Activated B cell treated with CpG ODN at 0.5 μM for 24 hours (primary cell): ENCODE data around the gene RPL28. TPM values are rescaled to one million over a fixed set of nuclear protein-coding genes. Genes with fewer than 3 reads are reported as not detected.

Experiments
- ATAC-seq: fragments of 200-7000 bp; cut with Tn5 transposase; one replicate; pipeline ENCODE4 v1.10.0; 2021; ENCODE audit warnings: low read depth, mild to moderate bottlenecking, moderate library complexity
- CTCF ChIA-PET: fragments of 350-600 bp; sonication (Branson Sonifier 250); formaldehyde crosslinking; loops from one replicate; lab custom pipeline; 2021; ENCODE audit warnings: antibody characterized with exemption; lab: Charles Lee
- POLR2A ChIA-PET: fragments of 350-600 bp; sonication (Branson Sonifier 250); formaldehyde crosslinking; loops from one replicate; lab custom pipeline; 2021; ENCODE audit warnings: antibody characterized with exemption; lab: Charles Lee
- DNase-seq: peaks from one replicate; pipeline ENCODE4 v3.0.0; 2022
- H3K27ac Mint-ChIP-seq: one replicate; pipeline ENCODE4 v1.8.0; 2020; ENCODE audit warnings: mixed read lengths
- H3K27me3 Mint-ChIP-seq: one replicate; pipeline ENCODE4 v1.8.0; 2021; ENCODE audit warnings: mixed read lengths
- H3K36me3 Mint-ChIP-seq: one replicate; pipeline ENCODE4 v1.8.0; 2021; ENCODE audit warnings: low read depth, mixed read lengths
- H3K4me1 Mint-ChIP-seq: one replicate; pipeline ENCODE4 v1.8.0; 2021; ENCODE audit warnings: mixed read lengths
- H3K4me3 Mint-ChIP-seq: one replicate; pipeline ENCODE4 v1.8.0; 2020; ENCODE audit warnings: mild to moderate bottlenecking, mixed read lengths
- H3K9me3 Mint-ChIP-seq: one replicate; pipeline ENCODE4 v1.8.0; 2020; ENCODE audit warnings: mixed read lengths
- CTCF ChIP-seq: fragments of 200-600 bp; IDR thresholded peaks from one replicate; pipeline ENCODE4 v1.8.0; 2022; ENCODE audit warnings: antibody characterized with exemption, mild to moderate bottlenecking
- intact Hi-C: fragments of 100-400 bp; cut with micrococcal nuclease; formaldehyde crosslinking; loops from one replicate; pipeline ENCODE4 v1.15.1; 2024
- total RNA-seq: library from RNA; stranded (reverse); gene quantifications from 2 replicates; pipeline ENCODE4 v1.2.3, GENCODE V29; 2022

Gene RPL28
- total RNA-seq, 1 donor from 2014 or later: 3,790 TPM

- no peak overlapping the region for H3K4me3 Mint-ChIP-seq
- ATAC-seq: no peak
- TF ChIP-seq CTCF: no peak
- H3K36me3 Mint-ChIP-seq: no peaks in the 10 kb centered on the region
- DNase-seq: no peak
- H3K9me3 Mint-ChIP-seq: no peaks in the 10 kb centered on the region
- peaks cover 4% of the 10 kb centered on the region for H3K4me1 Mint-ChIP-seq
- CTCF ChIA-PET: no interaction called here
- POLR2A ChIA-PET: no interaction called here
- no peak overlapping the region for H3K27ac Mint-ChIP-seq
- intact Hi-C loops: no loop called here
- peaks cover 12% of the 10 kb centered on the region for H3K27me3 Mint-ChIP-seq
Measured at GRCh38 chr19:55365245-55365644, 20.5 kb upstream of the RPL28 start.

- CTCF ChIA-PET: no interaction called here
- intact Hi-C loops: no loop called here
- H3K4me3 Mint-ChIP-seq: no peak overlapping the region
- H3K27ac Mint-ChIP-seq: no peak overlapping the region
- H3K9me3 Mint-ChIP-seq: no peaks in the 10 kb centered on the region
- peaks cover 7% of the 10 kb centered on the region for H3K4me1 Mint-ChIP-seq
- TF ChIP-seq CTCF: no peak
- POLR2A ChIA-PET: no interaction called here
- peaks cover 18% of the 10 kb centered on the region for H3K27me3 Mint-ChIP-seq
- ATAC-seq: no peak
- DNase-seq: no peak
- no peaks in the 10 kb centered on the region for H3K36me3 Mint-ChIP-seq
Measured at GRCh38 chr19:55365964-55366363, 19.8 kb upstream of the RPL28 start.

GRCh38 chr19:55366790-55367189 is 18.9 kb upstream of the RPL28 start:
- Mint-ChIP-seq H3K27ac (no peak overlapping the region), H3K9me3 (no peaks in the 10 kb centered on the region), H3K4me1 (peaks cover 7% of the 10 kb centered on the region), H3K4me3 (no peak overlapping the region), H3K36me3 (no peaks in the 10 kb centered on the region), H3K27me3 (peaks cover 26% of the 10 kb centered on the region)
- TF ChIP-seq CTCF: no peak
- intact Hi-C loops: no loop called here
- ATAC-seq (no peak), DNase-seq (no peak)
- ChIA-PET CTCF (no interaction called here), POLR2A (no interaction called here)

- intact Hi-C loops: no loop called here
- peaks cover 30% of the 10 kb centered on the region for H3K27me3 Mint-ChIP-seq
Measured at GRCh38 chr19:55368106-55368505, 17.6 kb upstream of the RPL28 start.

More at GRCh38 chr19:55368106-55368505, 17.6 kb upstream of the RPL28 start:
- ATAC-seq (no peak), DNase-seq (no peak)
- no peaks in the 10 kb centered on the region for H3K9me3 Mint-ChIP-seq
- ChIA-PET CTCF (no interaction called here), POLR2A (interaction anchor here (1.5 kb wide), 1 partner anchor 16 kb away, joined by 9 read pairs; the partner anchor contains the start of gene TMEM238)
- H3K4me1 Mint-ChIP-seq: peaks cover 10% of the 10 kb centered on the region
- TF ChIP-seq CTCF: no peak
- H3K27ac Mint-ChIP-seq: no peak overlapping the region
- no peak overlapping the region for H3K4me3 Mint-ChIP-seq
- H3K36me3 Mint-ChIP-seq: no peaks in the 10 kb centered on the region
